ENCODE data around the gene VAT1L.

The VAT1L gene

GRCh38 chr16:77784441-77785372, 3.7 kb upstream of the VAT1L start:
- DNase-seq: no peak

GRCh38 chr16:77785373-77785764, 3.0 kb upstream of the VAT1L start:
- DNase-seq: no peak

GRCh38 chr16:77786186-77786847, 2.0 kb upstream of the VAT1L start:
- DNase-seq: no peak

- no peak for DNase-seq
Observed at GRCh38 chr16:77787452-77787851, 912 bp upstream of the VAT1L start.

- DNase-seq: no peak
Observed at GRCh38 chr16:77789085-77790008, 983 bp downstream of the VAT1L start.

GRCh38 chr16:77790009-77790372, 1.6 kb downstream of the VAT1L start:
- DNase-seq: no peak

GRCh38 chr16:77790912-77791311, 2.5 kb downstream of the VAT1L start:
- no peak for DNase-seq

- no peak for DNase-seq
Observed at GRCh38 chr16:77793417-77793816, 5.1 kb downstream of the VAT1L start.

- no peak for DNase-seq
Observed at GRCh38 chr16:77794586-77794985, 6.2 kb downstream of the VAT1L start.

- DNase-seq: no peak
Observed at GRCh38 chr16:77801817-77802216, 13.5 kb downstream of the VAT1L start.

- DNase-seq: no peak
Observed at GRCh38 chr16:77805398-77805797, 17.0 kb downstream of the VAT1L start.

GRCh38 chr16:77807021-77807420, 18.7 kb downstream of the VAT1L start:
- DNase-seq: no peak

- DNase-seq: no peak
Observed at GRCh38 chr16:77812856-77813500, 24.6 kb downstream of the VAT1L start.

- no peak for DNase-seq
Observed at GRCh38 chr16:77816293-77816692, 27.9 kb downstream of the VAT1L start.

GRCh38 chr16:77820340-77820739, 32.0 kb downstream of the VAT1L start:
- DNase-seq: no peak

- no peak for DNase-seq
Observed at GRCh38 chr16:77822661-77823060, 34.3 kb downstream of the VAT1L start.

GRCh38 chr16:77823067-77823466, 34.7 kb downstream of the VAT1L start:
- DNase-seq: no peak

- no peak for DNase-seq
Observed at GRCh38 chr16:77825196-77825595, 36.8 kb downstream of the VAT1L start.

- DNase-seq: no peak
Observed at GRCh38 chr16:77827032-77827431, 38.7 kb downstream of the VAT1L start.

GRCh38 chr16:77833921-77834634, 45.7 kb downstream of the VAT1L start:
- no peak for DNase-seq

GRCh38 chr16:77834635-77835540, 46.5 kb downstream of the VAT1L start:
- DNase-seq: no peak
